Hindlimb muscle (tissue), 1 donor: ENCODE results near the gene DHX58. TPM values are rescaled to one million over a fixed set of nuclear protein-coding genes. Genes with fewer than 3 reads are reported as not detected.

ENCODE experiments used
- DNase-seq: peaks from one replicate; pipeline ENCODE4 v3.0.0-alpha.2; 2013
- polyA plus RNA-seq: library from polyadenylated mRNA; unstranded; fragments of 120-200 nt; gene quantifications from one replicate; pipeline ENCODE4 v1.2.1, GENCODE V29; 2013; ENCODE audit not compliant: insufficient read length

Gene DHX58
- polyA plus RNA-seq, 1 donor: 5.6 TPM

DNA sequence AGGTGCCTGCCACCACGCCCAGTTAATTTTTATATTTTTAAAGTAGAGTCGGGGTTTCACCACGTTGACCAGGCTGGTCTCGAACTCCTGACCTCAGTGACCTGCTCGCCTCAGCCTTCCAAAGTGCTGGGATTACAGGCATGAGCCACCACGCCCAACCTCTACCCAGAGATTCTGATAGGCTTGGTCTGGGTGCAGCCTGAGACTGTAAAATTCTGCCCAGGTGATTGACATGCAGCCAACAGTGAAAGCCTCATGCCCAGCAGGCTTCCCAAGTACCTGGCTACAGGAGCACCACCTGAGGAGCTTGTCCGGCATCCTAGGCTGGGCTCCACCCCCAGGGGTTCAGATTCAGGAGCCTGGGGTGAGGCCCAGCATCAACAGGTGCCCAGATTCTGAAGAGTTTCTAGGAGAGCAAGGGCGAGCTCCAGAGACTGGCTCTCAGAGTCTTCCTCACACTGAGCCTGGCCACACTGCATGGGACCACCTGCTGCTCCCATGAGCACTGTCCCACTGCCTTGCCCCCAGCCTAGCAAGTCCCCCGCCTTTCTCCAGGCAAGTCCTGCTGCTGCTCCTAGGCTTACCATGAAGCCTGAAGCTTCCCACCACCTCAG, 30.9 kb downstream of the DHX58 start:
- DNase-seq: no peak

- no peak for DNase-seq
Measured at GRCh38 chr17:42079541-42079940, 33.0 kb downstream of the DHX58 start.

DNA sequence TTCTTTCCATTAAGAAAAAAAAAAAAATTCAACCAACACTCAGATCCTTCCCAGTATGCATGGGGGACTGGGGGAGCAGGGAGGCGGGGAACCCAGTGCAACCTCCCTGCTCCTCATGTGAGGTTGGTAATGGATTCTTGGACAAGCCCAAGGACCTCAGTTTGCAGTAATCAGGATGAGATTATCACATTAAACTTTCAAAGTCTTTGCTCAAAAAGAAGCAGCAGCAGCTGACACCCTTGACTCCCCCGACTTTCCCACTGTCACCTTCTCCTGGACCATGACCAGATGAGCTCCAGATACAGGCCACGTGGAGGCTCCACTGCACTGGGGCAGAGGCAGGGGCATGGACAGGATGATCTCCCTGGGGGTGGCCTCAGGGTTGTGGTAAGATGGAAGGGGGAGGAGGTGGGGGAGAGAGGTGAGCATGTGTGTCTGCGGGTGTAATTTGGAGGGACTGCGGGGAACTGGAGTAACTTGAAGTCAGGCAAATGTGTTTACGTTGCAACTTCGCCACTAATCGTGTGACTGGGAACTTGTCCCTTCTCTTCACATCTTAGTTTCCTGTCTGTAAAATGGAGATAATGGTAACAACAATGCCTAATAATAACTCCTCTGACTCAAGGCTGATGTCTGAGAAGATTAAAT, 34.0 kb downstream of the DHX58 start:
- no peak for DNase-seq

GRCh38 chr17:42077755-42078154, 34.8 kb downstream of the DHX58 start:
- no peak for DNase-seq

GRCh38 chr17:42076797-42077559, 35.5 kb downstream of the DHX58 start:
- DNase-seq: no peak

- no peak for DNase-seq
Measured at GRCh38 chr17:42075789-42076188, 36.7 kb downstream of the DHX58 start.

DNA sequence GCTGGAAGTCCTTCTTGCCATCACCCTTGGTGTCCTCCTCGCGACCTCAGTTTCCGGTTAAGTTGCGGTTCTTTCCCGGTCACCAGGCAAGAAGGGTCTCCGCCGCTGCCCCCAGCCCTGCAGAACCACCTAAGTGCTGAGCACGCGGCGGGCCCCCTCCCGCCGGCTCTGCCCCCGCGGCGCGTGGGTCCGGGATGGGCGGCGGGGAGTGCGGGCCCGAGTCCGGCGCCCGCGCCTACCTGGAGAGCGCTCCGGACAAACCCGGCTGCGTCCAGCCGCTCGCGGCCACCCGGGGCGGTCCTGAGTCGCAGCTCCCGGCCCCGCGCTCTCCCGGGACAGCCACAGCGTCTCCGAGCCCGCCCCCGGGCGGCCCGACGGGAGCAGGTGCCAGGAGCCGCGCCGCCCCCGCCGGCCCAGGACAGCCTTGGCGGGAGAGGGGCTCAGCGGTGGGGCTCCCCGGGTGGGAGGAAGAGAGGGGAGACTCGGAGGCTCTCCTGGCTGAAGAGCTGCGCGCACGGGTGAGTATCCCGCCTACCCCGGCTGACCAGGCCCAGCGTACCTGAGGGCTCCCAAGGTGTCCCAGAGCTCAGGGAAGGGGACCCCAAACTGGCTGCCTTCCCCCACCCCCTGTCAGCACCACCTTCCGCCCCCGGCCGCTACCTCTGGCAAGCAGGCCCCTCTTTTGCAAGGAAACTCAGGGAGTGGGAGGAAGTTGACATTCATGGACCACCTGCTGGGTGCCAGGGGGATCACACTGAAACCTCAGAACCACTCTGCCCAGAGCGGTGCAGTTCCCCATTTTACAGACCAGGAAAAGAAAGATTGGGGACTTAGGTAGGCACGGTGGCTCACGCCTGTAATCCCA, 40.0 kb downstream of the DHX58 start:
- peak; percentile 23 for DNase-seq

GRCh38 chr17:42071810-42072209, 40.7 kb downstream of the DHX58 start:
- no peak for DNase-seq

- DNase-seq: no peak
Measured at GRCh38 chr17:42068979-42069378, 43.5 kb downstream of the DHX58 start.

DNA sequence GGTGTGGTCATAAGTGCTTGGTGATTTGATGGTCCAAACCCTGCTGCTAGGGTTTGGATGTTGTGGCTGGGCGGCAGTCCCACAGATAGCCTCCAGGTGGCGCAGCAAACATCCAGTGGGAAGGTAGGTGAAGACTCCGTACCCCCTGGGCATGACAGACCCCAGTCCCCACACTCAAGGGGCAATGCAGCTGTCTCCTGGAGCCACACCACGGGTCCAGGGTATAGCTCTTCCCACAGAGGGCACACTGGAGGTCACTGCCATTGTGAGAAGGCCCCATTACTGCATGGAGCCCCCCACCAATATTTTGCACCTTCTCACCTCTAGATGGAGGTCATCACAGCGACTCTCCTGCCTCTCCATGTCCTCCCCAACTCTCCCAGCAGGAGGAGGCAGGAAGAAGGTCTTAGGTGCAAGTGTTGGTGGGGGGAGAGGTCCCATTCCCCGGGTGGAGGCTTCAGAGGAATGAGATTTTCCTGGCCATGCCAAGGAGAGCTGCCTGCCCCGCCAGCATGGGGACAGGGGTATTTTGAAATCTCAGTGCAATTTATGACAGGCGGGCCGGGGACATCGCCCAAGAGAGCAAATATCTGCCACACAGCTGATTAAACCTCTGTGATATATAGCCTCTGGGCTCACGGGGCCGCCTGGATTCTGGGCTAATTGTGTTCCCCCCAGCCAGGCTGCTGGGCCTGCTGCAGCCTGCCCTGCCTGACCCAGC, 45.0 kb downstream of the DHX58 start:
- DNase-seq: peak; percentile 26

DNA sequence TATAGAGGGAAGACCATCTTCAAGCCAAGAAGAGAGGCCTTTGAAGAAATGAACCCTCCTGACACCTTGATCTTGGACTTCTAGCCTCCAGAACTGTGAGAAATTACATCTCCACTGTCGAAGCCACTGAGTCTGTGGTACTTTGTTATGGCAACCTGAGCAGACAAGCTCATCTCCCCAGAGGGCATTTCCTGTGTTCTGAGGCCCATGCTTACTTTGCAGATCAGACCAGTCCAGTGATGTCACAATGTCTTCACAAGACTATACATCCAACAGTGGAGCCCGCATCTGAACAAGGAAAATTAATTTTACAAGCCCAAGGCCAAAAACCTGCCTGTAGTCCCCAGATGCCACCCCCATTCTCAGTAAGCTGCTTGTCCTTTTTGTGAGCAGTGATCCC, 47.3 kb downstream of the DHX58 start:
- no peak for DNase-seq

DNA sequence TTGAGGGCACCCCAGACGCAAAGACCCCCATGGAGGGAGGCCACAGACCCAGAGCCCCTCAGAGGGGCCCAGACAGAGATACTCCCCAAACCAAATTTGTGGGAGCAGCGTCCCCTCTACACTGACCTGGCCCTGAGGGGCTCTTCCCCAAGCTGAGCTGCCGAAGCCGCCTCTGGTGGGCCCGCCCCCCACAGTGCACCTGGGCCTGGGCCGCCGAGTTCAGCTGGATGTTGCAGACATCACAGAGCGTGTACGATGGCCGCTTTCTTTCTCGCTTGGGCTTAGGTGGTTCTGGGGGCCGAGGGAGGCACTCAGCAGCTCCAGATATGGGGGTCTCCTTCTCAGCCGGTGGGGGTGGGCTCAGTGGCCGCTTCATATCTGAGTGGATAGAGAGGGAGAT, 49.8 kb downstream of the DHX58 start:
- DNase-seq: no peak

- no peak for DNase-seq
Measured at GRCh38 chr17:42061646-42062487, 50.6 kb downstream of the DHX58 start.

DNA sequence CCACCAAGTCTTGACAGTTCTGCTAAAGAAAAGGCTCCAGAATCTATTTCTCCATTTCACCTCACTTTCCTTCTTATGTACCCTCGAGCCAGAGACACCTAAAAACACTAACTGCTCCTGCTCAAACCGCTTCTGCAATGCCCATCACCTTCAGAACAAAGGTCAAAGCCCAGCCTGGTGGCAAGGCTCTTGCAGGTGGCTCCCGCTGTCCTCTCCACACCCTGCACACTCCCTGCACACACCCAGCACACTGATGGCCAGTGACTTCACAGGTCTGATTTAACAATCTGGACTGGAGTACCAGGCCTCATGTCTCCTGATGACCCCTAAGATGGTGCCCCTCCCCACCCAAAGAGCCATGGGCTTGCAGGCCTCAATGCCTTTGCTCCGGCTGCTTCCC, 52.3 kb downstream of the DHX58 start:
- no peak for DNase-seq

- DNase-seq: no peak
Measured at GRCh38 chr17:42059815-42060214, 52.7 kb downstream of the DHX58 start.

DNA sequence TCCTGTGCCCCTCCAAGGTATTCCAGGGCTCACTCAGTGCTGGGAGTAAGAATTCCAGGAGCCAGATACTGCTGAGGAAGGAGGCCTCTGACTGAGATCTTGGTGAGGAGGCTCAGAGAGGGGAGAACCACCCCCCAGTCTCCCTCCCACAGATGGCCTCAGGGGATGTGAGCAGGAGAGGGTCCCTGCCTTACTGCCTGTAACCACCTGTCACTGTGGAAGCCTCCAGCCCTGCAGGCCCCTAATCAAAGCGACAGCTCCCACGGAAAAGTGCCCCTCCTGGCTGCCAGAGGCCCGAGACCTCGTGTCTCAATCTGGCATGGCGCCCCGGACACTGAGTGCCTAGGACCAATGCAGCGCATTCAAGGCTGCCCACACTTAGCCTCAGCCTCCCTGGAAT, 54.5 kb downstream of the DHX58 start:
- DNase-seq: no peak

- DNase-seq: no peak
Measured at GRCh38 chr17:42056635-42057034, 55.9 kb downstream of the DHX58 start.

DNA sequence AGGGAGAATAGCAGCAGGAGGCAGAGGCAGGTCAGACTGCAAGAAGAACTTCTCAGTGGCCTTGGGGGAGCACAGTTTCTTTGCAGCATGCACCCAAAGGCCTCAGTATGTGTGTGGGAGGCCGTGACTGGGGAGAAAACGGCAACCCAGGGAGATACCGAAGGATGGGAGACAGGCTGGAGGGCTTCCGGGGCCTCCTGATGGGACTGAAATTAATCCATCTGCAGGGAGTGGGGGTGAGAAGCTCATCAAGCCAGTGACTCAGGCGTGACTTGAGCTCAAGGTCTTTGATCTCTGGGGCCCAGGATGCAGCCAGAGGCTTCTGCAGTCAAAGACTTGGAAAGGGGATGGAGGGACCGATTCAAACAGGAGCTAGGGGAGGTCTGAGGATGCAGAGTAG, 57.0 kb downstream of the DHX58 start:
- no peak for DNase-seq

- DNase-seq: no peak
Measured at GRCh38 chr17:42055027-42055426, 57.5 kb downstream of the DHX58 start.

DNA sequence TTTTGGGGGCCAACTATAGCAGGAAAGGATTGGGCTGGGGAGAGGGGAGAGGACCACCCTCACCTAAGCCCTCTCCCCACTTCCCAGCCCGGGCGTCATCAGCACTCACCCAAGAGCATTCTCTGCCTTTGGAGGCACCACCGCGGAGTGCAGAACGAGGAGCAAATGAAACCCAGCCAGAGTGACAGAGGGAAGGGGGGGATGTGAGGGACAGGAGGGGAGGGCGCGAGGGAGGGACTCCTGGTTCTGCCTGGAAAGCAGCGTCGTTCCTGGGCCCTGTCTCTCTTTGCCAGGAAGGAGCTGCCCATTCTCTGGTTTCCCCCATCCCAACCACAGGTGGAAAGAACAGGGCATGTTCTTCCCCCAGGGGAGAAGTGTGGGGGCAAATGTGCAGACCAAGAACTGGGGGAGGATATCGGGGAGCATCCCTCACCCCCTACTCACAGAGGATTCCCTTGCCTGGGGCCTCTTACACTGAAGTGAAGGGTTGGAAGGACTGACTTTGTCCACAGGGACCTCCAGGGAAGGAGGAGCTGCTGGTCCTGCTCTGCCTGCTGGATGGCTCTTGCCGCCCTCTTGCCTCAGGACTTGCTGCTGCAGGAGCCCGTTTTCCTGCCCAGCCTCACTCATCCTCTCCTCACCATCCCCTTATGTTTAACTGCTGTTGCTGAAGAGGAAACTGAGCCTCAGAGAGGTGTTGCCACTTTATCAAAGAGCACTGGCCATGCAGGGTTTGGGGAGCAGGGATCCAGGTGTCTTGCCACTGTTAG, 58.6 kb downstream of the DHX58 start:
- no peak for DNase-seq
